Measurements from ENCODE around the gene TEX44. TPM values are rescaled to one million over a fixed set of nuclear protein-coding genes. Genes with fewer than 3 reads are reported as not detected.

TEX44 gene
- total RNA-seq, 1 donor from 2014 or later, result not detected

DNA sequence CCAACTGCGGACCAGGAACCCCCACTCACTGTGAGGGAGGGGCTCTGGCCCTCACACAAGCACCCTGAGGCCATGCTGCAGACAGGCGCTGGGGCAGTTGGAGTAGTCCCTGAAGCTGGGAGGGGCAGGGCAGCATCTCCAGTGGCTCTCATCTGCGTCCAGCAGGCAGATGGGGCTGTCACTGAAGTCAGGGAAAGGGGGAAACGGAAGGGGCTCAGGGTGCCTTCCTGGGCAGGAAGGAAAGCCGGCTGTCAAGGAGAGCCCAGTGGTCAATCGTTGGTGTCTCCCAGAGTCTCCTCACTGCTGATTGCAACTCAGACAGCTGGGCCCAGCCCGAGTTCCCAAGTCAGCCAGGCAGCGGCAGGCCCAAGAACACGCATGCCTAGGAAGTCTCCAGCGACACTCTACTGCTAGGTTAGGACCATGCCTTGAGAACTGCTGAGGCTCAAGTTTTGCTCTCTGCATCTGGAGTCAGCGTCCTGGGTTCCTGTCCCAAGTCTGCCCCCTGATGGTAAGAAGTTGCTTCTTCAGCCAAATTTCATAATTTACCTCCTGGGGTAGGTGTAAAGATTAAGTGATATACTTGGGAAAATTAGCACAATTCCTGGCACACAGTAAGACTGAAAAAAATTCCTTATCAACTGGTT, 35.0 kb upstream of the TEX44 start:
- TF ChIP-seq, protein P1, sequence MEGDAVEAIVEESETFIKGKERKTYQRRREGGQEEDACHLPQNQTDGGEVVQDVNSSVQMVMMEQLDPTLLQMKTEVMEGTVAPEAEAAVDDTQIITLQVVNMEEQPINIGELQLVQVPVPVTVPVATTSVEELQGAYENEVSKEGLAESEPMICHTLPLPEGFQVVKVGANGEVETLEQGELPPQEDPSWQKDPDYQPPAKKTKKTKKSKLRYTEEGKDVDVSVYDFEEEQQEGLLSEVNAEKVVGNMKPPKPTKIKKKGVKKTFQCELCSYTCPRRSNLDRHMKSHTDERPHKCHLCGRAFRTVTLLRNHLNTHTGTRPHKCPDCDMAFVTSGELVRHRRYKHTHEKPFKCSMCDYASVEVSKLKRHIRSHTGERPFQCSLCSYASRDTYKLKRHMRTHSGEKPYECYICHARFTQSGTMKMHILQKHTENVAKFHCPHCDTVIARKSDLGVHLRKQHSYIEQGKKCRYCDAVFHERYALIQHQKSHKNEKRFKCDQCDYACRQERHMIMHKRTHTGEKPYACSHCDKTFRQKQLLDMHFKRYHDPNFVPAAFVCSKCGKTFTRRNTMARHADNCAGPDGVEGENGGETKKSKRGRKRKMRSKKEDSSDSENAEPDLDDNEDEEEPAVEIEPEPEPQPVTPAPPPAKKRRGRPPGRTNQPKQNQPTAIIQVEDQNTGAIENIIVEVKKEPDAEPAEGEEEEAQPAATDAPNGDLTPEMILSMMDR (IDR thresholded peaks at IDR 0.05), result peak; percentile 79
- ATAC-seq (peak; percentile 96), DNase-seq (peak; percentile 74)
- H3K4me3 ChIP-seq, result no peak overlapping the region
- no peaks in the 10 kb centered on the region for H3K36me3 ChIP-seq
- peak overlapping the region; percentile 58 for H3K27ac ChIP-seq
- intact Hi-C loops (cut with DNase I), result no loop called here
- H3K27me3 ChIP-seq, result no peaks in the 10 kb centered on the region
- peaks cover 21% of the 10 kb centered on the region for H3K4me1 ChIP-seq
- H3K9me3 ChIP-seq, result peaks cover 3% of the 10 kb centered on the region

DNA sequence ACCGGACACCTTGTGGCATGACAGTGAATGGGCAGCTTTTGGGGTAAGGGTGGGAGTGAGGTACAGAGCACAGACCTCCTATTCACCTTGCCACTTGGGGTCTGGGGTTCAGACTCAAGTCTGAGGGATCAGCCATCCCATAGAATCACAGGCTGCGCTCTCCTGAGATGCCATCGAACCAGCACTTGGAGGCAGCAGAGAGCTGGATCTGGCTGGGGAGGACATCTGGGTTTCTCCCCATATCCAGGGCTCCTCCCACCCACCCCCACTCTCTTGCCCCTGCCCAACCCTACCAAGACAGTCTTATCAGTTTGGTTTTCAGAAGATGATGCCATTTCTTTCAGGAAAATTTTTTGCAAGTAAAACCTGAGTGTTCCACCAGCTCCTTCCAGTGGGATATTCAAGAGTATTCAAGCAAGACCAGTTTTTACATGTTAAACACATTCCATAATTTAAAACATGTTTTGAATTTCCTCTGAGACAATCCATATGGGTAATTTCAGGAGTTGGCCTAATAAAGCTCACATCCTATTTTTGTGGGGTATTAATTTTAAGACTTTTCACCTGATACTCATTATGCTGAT, 29.2 kb upstream of the TEX44 start:
- H3K27me3 ChIP-seq, result no peaks in the 10 kb centered on the region
- no peak overlapping the region for H3K4me3 ChIP-seq
- TF ChIP-seq, protein P1 (IDR thresholded peaks at IDR 0.05), result peak; percentile 67
- no peaks in the 10 kb centered on the region for H3K4me1 ChIP-seq
- H3K36me3 ChIP-seq, result no peaks in the 10 kb centered on the region
- intact Hi-C loops (cut with DNase I), result no loop called here
- H3K27ac ChIP-seq, result no peak overlapping the region
- no peaks in the 10 kb centered on the region for H3K9me3 ChIP-seq
- ATAC-seq, result peak; percentile 90
- no peak for DNase-seq

DNA sequence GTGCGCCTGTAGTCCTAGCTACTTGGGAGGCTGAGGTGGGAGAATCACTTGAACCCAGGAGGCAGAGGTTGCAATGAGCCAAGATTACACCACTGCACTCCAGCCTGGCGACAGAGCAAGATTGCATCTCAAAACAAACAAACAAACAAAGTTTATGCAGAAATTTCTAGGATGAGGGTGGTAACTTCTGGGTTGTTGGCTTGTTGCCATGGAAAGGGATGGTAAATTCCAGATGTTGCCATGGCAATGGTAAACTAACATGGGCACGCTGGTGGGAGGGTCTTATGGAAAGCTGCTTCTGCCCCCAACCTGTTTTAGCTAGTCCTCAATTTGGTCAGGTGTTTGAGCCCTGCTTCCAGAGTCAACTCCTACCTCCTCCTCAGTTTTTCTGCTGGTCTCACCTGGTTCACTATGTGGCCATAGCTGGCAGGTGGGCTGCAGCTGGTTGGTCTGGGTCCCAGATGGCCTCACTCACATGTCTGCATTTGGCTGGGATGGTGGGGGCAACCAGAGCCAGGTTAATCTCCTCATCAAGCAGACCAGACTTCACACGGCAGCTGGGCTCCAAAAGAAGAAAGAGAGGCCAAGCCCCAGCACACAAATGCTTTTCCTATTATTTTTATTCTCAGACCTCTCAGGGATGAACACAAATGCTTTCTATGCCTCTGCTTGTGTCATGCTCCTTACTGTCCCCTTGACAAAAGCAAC, 26.6 kb upstream of the TEX44 start:
- intact Hi-C loops (cut with DNase I), result no loop called here
- TF ChIP-seq, protein P1 (IDR thresholded peaks at IDR 0.05), result no peak
- H3K9me3 ChIP-seq, result no peaks in the 10 kb centered on the region

DNA sequence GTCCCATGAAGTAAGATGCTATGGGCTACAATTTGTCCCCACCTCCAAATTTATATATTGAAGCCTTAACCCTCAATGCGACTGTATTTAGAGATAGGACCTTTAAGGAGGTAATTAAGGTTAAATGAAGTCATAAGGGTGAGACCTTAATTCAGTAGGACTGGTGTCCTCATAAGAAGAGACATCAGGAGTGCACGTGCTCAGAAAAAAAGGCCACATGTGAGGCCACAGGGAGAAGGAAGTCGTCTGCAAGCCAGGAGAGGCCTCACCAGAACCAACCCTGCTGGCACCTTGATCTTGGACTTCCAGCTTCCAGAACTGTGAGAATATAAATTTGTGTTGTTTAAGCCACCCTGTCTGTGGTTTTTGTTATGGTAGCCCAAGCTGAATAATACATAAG, 25.5 kb upstream of the TEX44 start:
- intact Hi-C loops (cut with DNase I), result no loop called here
- Histone ChIP-seq H3K27ac (no peak overlapping the region), H3K27me3 (no peaks in the 10 kb centered on the region), H3K9me3 (no peaks in the 10 kb centered on the region), H3K36me3 (no peaks in the 10 kb centered on the region), H3K4me3 (no peak overlapping the region), H3K4me1 (no peaks in the 10 kb centered on the region)
- no peak for DNase-seq
- TF ChIP-seq, protein P1 (IDR thresholded peaks at IDR 0.05), result no peak
- no peak for ATAC-seq

More for the DNA sequence above, 26.6 kb upstream of the TEX44 start:
- H3K27me3 ChIP-seq, result no peaks in the 10 kb centered on the region
- no peak for ATAC-seq
- H3K36me3 ChIP-seq, result no peaks in the 10 kb centered on the region
- DNase-seq, result no peak
- no peak overlapping the region for H3K4me3 ChIP-seq
- no peaks in the 10 kb centered on the region for H3K4me1 ChIP-seq
- no peak overlapping the region for H3K27ac ChIP-seq

DNA sequence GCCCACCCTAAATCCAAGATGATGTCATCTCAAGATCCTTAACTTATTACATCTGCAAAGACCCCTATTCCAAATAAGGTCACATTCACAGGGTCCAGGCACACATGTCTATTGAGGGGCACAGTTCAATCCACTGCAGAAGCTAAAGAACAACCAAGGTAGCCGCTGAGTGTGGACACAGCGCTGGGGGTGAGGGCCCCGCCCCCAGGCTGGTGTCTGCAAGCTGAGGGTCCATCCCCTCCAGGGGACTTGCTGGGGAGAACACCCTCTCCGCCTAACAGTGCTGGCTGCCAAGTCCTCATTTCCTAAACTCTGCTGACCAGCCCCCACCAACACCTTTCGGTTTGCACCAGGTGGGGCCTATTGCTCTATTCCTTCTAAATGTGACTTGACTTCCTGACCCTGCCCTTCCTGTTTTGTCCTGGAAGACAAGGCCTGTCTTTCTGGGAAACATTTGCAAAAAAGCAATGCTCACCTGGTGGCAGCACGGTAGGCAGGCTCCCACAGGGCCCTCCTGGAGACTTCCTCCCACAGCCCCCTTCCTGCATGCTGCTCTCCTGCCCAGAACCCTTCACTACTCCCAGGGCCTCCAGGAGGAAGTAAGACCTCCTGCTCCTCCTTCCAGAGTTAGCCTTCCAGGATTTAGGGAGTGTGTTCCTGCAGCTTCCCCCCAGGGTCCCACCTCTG, 24.4 kb upstream of the TEX44 start:
- intact Hi-C loops (cut with DNase I), result no loop called here
- Histone ChIP-seq H3K36me3 (no peaks in the 10 kb centered on the region), H3K9me3 (no peaks in the 10 kb centered on the region), H3K4me1 (no peaks in the 10 kb centered on the region), H3K27ac (no peak overlapping the region), H3K4me3 (no peak overlapping the region), H3K27me3 (no peaks in the 10 kb centered on the region)
- no peak for ATAC-seq
- DNase-seq, result no peak
- TF ChIP-seq, protein P1 (IDR thresholded peaks at IDR 0.05), result no peak
